Urinary bladder (tissue), 4 donors: ENCODE results near the gene PANK2. TPM values are rescaled to one million over a fixed set of nuclear protein-coding genes. Genes with fewer than 3 reads are reported as not detected.

Source experiments
- DNase-seq: peaks from one replicate; pipeline ENCODE4 v3.0.0-alpha.2; 2015; ENCODE audit errors: extremely low spot score
- H3K27ac ChIP-seq: one replicate; pipeline ENCODE4 v1.5.1; 2013; ENCODE audit warnings: low read depth, mild to moderate bottlenecking, moderate library complexity
- H3K36me3 ChIP-seq: one replicate; pipeline ENCODE4 v1.6.1; 2013; ENCODE audit warnings: mild to moderate bottlenecking, moderate library complexity; ENCODE audit not compliant: insufficient read depth
- H3K4me1 ChIP-seq: one replicate; pipeline ENCODE4 v1.6.1; 2013; ENCODE audit warnings: mild to moderate bottlenecking, moderate library complexity; ENCODE audit not compliant: insufficient read depth
- H3K4me3 ChIP-seq: one replicate; pipeline ENCODE4 v1.5.1; 2013; ENCODE audit warnings: low read depth, low read length
- WGBS: extraction: QIAGEN DNeasy Blood & Tissue Kit; methylation state at CpG from one replicate; pipeline ENCODE4 v1.1.7; 2013; 5-methylcytosine and 5-hydroxymethylcytosine counted together
- polyA plus RNA-seq: library from polyadenylated mRNA; stranded (reverse); fragments of 200-250 nt; gene quantifications from one replicate; pipeline ENCODE4 v1.2.3, GENCODE V29; 2013
- total RNA-seq: library from RNA; depleted of rRNA; stranded (reverse); fragments of >200 nt; gene quantifications from one replicate; pipeline ENCODE4 v1.2.3, GENCODE V29; 2014
- donor health status: healthy with polysubstance abuse.
- donor health status: healthy.

The PANK2 gene
- total and polyA plus RNA-seq, 2 donors: 22.1 to 53.4 TPM

GRCh38 chr20:3862333-3862732 is 26.9 kb upstream of the PANK2 start:
- no peak for DNase-seq
- H3K4me3 ChIP-seq: no peak overlapping the region
- H3K4me1 ChIP-seq: no peaks in the 10 kb centered on the region
- peaks cover 15% of the 10 kb centered on the region for H3K36me3 ChIP-seq
- 98% methylated on average over 1 of the region's 1 CpG for WGBS
- H3K27ac ChIP-seq: no peak overlapping the region

DNA sequence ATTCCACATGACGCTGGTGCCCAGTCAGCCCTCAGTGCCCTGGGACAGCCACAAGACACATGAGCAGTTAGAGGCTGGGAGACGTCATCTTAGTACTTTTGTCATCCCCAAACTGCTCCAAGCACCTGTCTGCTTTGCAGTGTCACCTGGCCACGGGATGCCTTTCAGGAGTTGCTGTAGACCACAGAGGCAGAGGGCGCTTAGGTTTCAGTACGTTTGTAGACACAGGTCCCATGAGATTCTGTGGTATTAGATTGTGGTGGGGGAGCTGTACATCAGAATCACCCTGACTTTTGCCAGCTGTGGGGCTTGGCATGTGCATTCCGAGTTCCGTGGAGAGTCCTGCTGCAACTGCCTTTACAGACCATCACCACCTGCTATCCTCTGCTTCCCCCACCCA is 25.9 kb upstream of the PANK2 start:
- Histone ChIP-seq H3K4me1 (no peaks in the 10 kb centered on the region), H3K4me3 (no peak overlapping the region), H3K27ac (no peak overlapping the region), H3K36me3 (peaks cover 12% of the 10 kb centered on the region)
- DNase-seq: no peak
- WGBS: 83% methylated on average over 7 of the region's 7 CpGs

DNA sequence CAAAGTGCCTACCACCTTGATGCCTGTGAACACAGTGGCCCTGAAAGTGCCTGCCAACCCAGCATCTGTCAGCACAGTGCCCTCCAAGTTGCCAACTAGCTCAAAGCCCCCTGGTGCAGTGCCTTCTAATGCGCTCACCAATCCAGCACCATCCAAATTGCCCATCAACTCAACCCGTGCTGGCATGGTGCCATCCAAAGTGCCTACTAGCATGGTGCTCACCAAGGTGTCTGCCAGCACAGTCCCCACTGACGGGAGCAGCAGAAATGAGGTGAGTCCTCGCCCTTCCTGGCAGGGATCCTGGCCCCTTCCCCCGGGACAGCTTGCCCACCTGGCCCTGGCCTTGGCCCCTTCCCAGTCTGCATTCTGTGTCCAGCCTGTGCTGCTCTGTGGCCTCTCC is 24.7 kb upstream of the PANK2 start:
- Histone ChIP-seq H3K36me3 (peaks cover 12% of the 10 kb centered on the region), H3K27ac (no peak overlapping the region), H3K4me3 (no peak overlapping the region), H3K4me1 (no peaks in the 10 kb centered on the region)
- DNase-seq: no peak
- 77% methylated on average over 5 of the region's 5 CpGs for whole genome bisulfite sequencing

- Histone ChIP-seq H3K4me1 (no peaks in the 10 kb centered on the region), H3K36me3 (peaks cover 12% of the 10 kb centered on the region)
- 90% methylated on average over 14 of the region's 14 CpGs for WGBS
Measured at GRCh38 chr20:3865152-3865886, 23.9 kb upstream of the PANK2 start.

GRCh38 chr20:3865887-3866407 is 23.2 kb upstream of the PANK2 start:
- WGBS: 93% methylated on average over 14 of the region's 14 CpGs
- Histone ChIP-seq H3K4me3 (no peak overlapping the region), H3K36me3 (peaks cover 12% of the 10 kb centered on the region), H3K27ac (no peak overlapping the region), H3K4me1 (no peaks in the 10 kb centered on the region)
- DNase-seq: no peak

More at GRCh38 chr20:3865152-3865886, 23.9 kb upstream of the PANK2 start:
- DNase-seq: no peak
- Histone ChIP-seq H3K27ac (no peak overlapping the region), H3K4me3 (no peak overlapping the region)

- whole genome bisulfite sequencing: 80% methylated on average over 3 of the region's 3 CpGs
- DNase-seq: no peak
- peaks cover 9% of the 10 kb centered on the region for H3K36me3 ChIP-seq
- H3K4me1 ChIP-seq: no peaks in the 10 kb centered on the region
- H3K27ac ChIP-seq: no peak overlapping the region
- no peak overlapping the region for H3K4me3 ChIP-seq
Measured at GRCh38 chr20:3866464-3866863, 22.7 kb upstream of the PANK2 start.

- no peak for DNase-seq
- H3K4me3 ChIP-seq: no peak overlapping the region
- no peak overlapping the region for H3K27ac ChIP-seq
- peaks cover 8% of the 10 kb centered on the region for H3K36me3 ChIP-seq
- H3K4me1 ChIP-seq: no peaks in the 10 kb centered on the region
- 61% methylated on average over 2 of the region's 2 CpGs for WGBS
Measured at GRCh38 chr20:3867802-3868201, 21.4 kb upstream of the PANK2 start.

- H3K4me1 ChIP-seq: peaks cover 3% of the 10 kb centered on the region
- peaks cover 8% of the 10 kb centered on the region for H3K36me3 ChIP-seq
- 83% methylated on average over 10 of the region's 10 CpGs for WGBS
- no peak overlapping the region for H3K27ac ChIP-seq
- DNase-seq: no peak
- no peak overlapping the region for H3K4me3 ChIP-seq
Measured at GRCh38 chr20:3869839-3870634, 19.1 kb upstream of the PANK2 start.

GRCh38 chr20:3871550-3872265 is 17.5 kb upstream of the PANK2 start:
- 78% methylated on average over 4 of the region's 4 CpGs for WGBS
- Histone ChIP-seq H3K27ac (no peak overlapping the region), H3K4me3 (no peak overlapping the region), H3K36me3 (peaks cover 4% of the 10 kb centered on the region), H3K4me1 (peaks cover 3% of the 10 kb centered on the region)
- DNase-seq: no peak

DNA sequence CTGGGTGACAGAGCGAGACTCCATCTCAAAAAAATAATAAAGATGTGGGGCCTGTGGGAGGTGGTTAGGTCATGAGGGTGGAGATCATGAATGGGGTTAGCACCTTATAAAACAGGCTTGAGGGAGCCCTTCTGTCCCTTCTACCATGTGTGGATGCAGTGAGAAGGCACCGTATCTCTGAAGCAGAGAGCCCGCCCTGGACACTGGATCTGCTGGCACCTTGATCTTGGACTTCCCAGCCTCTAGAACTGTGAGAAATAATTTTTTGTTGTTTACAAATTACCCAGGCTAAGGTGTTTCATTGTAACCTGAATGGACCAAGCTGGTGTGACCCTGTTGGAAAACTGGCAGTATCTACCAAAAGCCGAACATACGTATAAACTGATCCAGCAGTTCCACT is 15.7 kb upstream of the PANK2 start:
- Histone ChIP-seq H3K4me1 (peaks cover 3% of the 10 kb centered on the region), H3K36me3 (peaks cover 4% of the 10 kb centered on the region)
- 95% methylated on average over 5 of the region's 5 CpGs for WGBS

GRCh38 chr20:3874194-3874844 is 14.9 kb upstream of the PANK2 start:
- no peak overlapping the region for H3K27ac ChIP-seq
- no peak for DNase-seq
- WGBS: 51% methylated on average over 3 of the region's 3 CpGs
- H3K4me3 ChIP-seq: no peak overlapping the region
- H3K4me1 ChIP-seq: peaks cover 3% of the 10 kb centered on the region
- peaks cover 4% of the 10 kb centered on the region for H3K36me3 ChIP-seq

More for the DNA sequence above, 15.7 kb upstream of the PANK2 start:
- Histone ChIP-seq H3K4me3 (no peak overlapping the region), H3K27ac (no peak overlapping the region)
- DNase-seq: no peak

DNA sequence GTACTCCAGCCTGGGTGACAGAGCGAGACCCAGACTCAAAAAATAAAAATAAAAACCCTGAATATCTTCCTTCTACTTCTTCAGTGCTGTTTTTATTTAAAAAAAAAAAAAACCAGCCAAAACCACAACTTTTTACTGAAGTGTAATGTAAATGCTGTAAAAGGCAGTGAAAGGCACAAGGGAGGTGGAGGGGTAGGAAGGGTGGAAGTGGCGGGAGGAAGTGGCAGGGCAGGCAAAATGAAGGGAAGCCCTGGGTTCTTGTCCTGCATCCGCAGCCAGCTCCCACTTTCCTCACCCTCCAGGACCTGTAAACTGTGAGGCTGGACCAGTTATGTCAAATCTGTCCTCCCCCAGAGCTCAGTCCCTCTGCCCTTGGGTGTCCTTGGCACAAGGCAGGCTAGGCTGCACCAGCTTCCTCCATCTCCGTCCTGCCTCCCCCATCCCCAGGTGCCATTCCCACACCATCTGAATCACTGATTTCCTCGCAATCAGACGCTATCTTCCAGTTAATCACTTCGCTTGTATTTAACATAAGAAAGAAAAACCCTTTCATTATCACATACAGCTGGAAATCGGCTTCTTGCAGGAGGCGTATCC is 13.7 kb upstream of the PANK2 start:
- H3K4me1 ChIP-seq: peaks cover 3% of the 10 kb centered on the region
- WGBS: 84% methylated on average over 9 of the region's 9 CpGs
- H3K36me3 ChIP-seq: peaks cover 4% of the 10 kb centered on the region
- DNase-seq: no peak
- no peak overlapping the region for H3K27ac ChIP-seq
- no peak overlapping the region for H3K4me3 ChIP-seq

DNA sequence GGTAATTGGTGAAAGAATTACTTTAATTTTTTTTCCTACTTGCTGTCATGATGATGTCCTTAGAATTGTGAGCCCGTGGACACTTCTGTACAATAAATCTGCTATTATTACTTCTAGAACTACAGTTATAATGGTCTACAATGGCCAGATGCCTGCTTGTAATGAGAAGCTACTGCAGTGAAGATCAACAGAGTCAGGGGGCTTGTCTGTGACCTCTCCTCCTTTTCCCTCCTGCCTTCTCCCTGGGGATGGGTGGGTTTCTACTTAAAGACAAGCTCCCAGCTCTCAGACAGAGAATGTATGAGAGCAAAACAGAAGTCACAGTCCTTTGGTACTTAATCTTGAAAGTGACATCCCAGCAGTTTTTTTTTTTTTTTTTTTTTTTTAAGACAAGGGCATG is 13.2 kb upstream of the PANK2 start:
- H3K36me3 ChIP-seq: peaks cover 4% of the 10 kb centered on the region
- H3K27ac ChIP-seq: no peak overlapping the region
- WGBS: 64% methylated on average over 1 of the region's 1 CpG
- H3K4me3 ChIP-seq: no peak overlapping the region
- DNase-seq: no peak
- peaks cover 3% of the 10 kb centered on the region for H3K4me1 ChIP-seq
